Measurements from ENCODE around the gene FOXN3. TPM values are rescaled to one million over a fixed set of nuclear protein-coding genes. Genes with fewer than 3 reads are reported as not detected.

The FOXN3 gene
- total and polyA plus RNA-seq, 2 experiments from 2014 or later: 98.9 to 167 TPM

DNA sequence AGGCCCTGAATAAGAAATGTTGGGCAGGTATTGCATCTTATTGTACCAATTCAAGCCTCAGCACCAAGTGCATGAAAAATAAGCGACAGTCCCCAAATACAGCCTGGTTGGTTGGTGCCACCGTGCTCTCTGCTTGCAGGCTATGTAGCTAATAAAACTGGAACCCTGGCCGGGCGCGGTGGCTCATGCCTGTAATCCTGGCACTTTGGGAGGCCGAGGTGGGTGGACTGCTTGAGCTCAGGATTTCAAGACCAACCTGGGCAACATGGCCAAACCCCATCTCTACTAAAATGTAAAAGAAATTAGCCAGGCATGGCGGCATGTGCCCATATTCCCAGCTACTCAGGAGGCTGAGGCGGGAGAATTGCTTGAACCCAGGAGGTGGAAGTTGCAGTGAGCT is 25.5 kb downstream of the FOXN3 start:
- H3K27ac Mint-ChIP-seq: peak overlapping the region; percentile 77
- Histone ChIP-seq H4K20me1 (replicated peaks; ENCODE audit: insufficient read depth) (peaks cover 68% of the 10 kb centered on the region), H3K4me2 (0 out of 2 replicates have a peak overlapping the region, but pooled peaks have one; percentile 43), H3K4me3 (no peak overlapping the region), H3K4me1 (ENCODE audit: insufficient read depth) (peaks cover 69% of the 10 kb centered on the region), H3K27me3 (ENCODE audit: insufficient read depth) (no peaks in the 10 kb centered on the region), H3K27ac (ENCODE audit: low read depth) (peak overlapping the region; percentile 83), H3F3A (replicated peaks; ENCODE audit: low read depth) (peaks cover 5% of the 10 kb centered on the region; the same call in 1 of the 2 replicates), H3K36me3 (ENCODE audit: insufficient read depth) (no peaks in the 10 kb centered on the region), H3K9me2 (ENCODE audit: insufficient read depth) (no peaks in the 10 kb centered on the region), H2AFZ (no peak overlapping the region), H3K79me2 (replicated peaks; ENCODE audit: insufficient read depth) (peaks cover 100% of the 10 kb centered on the region)
- no peaks in the 10 kb centered on the region; the same call in 2 of the 3 replicates for H3K9me3 Mint-ChIP-seq
- DNase-seq (ENCODE audit: low spot score): no peak
- H3K36me3 Mint-ChIP-seq (ENCODE audit: low read depth): peaks cover 38% of the 10 kb centered on the region
- H3K4me1 Mint-ChIP-seq: peaks cover 78% of the 10 kb centered on the region
- no peak overlapping the region for H3K4me3 Mint-ChIP-seq
- no peak for ATAC-seq
- TF ChIP-seq EZH2 (IDR thresholded peaks at IDR 0.05; ENCODE audit: low read depth, unreplicated experiment) (no peak), EZH2phosphoT487 (IDR thresholded peaks at IDR 0.05; ENCODE audit: unreplicated experiment) (no peak), CREB1 (CRISPR knock-in tag; IDR thresholded peaks at IDR 0.05; ENCODE audit: low read depth) (no peak), NANOG (IDR thresholded peaks at IDR 0.05; ENCODE audit: borderline replicate concordance) (no peak), STAT1 (IDR thresholded peaks at IDR 0.05; ENCODE audit: unreplicated experiment) (no peak)
- TF ChIP-seq, protein P1, sequence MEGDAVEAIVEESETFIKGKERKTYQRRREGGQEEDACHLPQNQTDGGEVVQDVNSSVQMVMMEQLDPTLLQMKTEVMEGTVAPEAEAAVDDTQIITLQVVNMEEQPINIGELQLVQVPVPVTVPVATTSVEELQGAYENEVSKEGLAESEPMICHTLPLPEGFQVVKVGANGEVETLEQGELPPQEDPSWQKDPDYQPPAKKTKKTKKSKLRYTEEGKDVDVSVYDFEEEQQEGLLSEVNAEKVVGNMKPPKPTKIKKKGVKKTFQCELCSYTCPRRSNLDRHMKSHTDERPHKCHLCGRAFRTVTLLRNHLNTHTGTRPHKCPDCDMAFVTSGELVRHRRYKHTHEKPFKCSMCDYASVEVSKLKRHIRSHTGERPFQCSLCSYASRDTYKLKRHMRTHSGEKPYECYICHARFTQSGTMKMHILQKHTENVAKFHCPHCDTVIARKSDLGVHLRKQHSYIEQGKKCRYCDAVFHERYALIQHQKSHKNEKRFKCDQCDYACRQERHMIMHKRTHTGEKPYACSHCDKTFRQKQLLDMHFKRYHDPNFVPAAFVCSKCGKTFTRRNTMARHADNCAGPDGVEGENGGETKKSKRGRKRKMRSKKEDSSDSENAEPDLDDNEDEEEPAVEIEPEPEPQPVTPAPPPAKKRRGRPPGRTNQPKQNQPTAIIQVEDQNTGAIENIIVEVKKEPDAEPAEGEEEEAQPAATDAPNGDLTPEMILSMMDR (conservative IDR thresholded peaks at IDR 0.05; ENCODE audit: low read depth in 2 of 2): no peak
- TF ChIP-seq, protein P2, sequence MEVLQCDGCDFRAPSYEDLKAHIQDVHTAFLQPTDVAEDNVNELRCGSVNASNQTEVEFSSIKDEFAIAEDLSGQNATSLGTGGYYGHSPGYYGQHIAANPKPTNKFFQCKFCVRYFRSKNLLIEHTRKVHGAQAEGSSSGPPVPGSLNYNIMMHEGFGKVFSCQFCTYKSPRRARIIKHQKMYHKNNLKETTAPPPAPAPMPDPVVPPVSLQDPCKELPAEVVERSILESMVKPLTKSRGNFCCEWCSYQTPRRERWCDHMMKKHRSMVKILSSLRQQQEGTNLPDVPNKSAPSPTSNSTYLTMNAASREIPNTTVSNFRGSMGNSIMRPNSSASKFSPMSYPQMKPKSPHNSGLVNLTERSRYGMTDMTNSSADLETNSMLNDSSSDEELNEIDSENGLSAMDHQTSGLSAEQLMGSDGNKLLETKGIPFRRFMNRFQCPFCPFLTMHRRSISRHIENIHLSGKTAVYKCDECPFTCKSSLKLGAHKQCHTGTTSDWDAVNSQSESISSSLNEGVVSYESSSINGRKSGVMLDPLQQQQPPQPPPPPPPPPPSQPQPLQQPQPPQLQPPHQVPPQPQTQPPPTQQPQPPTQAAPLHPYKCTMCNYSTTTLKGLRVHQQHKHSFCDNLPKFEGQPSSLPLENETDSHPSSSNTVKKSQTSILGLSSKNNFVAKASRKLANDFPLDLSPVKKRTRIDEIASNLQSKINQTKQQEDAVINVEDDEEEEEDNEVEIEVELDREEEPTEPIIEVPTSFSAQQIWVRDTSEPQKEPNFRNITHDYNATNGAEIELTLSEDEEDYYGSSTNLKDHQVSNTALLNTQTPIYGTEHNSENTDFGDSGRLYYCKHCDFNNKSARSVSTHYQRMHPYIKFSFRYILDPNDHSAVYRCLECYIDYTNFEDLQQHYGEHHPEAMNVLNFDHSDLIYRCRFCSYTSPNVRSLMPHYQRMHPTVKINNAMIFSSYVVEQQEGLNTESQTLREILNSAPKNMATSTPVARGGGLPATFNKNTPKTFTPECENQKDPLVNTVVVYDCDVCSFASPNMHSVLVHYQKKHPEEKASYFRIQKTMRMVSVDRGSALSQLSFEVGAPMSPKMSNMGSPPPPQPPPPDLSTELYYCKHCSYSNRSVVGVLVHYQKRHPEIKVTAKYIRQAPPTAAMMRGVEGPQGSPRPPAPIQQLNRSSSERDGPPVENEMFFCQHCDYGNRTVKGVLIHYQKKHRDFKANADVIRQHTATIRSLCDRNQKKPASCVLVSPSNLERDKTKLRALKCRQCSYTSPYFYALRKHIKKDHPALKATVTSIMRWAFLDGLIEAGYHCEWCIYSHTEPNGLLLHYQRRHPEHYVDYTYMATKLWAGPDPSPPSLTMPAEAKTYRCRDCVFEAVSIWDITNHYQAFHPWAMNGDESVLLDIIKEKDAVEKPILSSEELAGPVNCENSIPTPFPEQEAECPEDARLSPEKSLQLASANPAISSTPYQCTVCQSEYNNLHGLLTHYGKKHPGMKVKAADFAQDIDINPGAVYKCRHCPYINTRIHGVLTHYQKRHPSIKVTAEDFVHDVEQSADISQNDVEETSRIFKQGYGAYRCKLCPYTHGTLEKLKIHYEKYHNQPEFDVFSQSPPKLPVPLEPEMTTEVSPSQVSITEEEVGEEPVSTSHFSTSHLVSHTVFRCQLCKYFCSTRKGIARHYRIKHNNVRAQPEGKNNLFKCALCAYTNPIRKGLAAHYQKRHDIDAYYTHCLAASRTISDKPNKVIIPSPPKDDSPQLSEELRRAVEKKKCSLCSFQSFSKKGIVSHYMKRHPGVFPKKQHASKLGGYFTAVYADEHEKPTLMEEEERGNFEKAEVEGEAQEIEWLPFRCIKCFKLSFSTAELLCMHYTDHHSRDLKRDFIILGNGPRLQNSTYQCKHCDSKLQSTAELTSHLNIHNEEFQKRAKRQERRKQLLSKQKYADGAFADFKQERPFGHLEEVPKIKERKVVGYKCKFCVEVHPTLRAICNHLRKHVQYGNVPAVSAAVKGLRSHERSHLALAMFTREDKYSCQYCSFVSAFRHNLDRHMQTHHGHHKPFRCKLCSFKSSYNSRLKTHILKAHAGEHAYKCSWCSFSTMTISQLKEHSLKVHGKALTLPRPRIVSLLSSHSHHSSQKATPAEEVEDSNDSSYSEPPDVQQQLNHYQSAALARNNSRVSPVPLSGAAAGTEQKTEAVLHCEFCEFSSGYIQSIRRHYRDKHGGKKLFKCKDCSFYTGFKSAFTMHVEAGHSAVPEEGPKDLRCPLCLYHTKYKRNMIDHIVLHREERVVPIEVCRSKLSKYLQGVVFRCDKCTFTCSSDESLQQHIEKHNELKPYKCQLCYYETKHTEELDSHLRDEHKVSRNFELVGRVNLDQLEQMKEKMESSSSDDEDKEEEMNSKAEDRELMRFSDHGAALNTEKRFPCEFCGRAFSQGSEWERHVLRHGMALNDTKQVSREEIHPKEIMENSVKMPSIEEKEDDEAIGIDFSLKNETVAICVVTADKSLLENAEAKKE (CRISPR knock-in tag; IDR thresholded peaks at IDR 0.05): no peak
- peaks cover 9% of the 10 kb centered on the region for H3K27me3 Mint-ChIP-seq (ENCODE audit: insufficient read depth, low read depth, poor library complexity)

Measured in GM23338 (cell line).